HepG2 (cell line): ENCODE data around the gene PTGDR. TPM values are rescaled to one million over a fixed set of nuclear protein-coding genes. Genes with fewer than 3 reads are reported as not detected.

Source experiments
- ATAC-seq: fragments of 200-7000 bp; cut with Tn5 transposase; 3 replicates; pipeline ENCODE4 v1.9.1; 2020; ENCODE audit warnings: mild to moderate bottlenecking, moderate library complexity
- BruUV-seq: library from RNA; stranded (reverse); fragments of 400-500 nt; replicated peaks from 2 replicates; lab custom pipeline; 2021; lab: Mats Ljungman, UMichigan
- CTCF ChIA-PET: fragments of 300-600 bp; formaldehyde crosslinking; extraction: SDS; loops from one replicate; lab custom pipeline; 2021; ENCODE audit warnings: low total read pairs, inconsistent platforms, low intra/inter-chr PET ratio; lab: Yijun Ruan, JAX
- POLR2A ChIA-PET: fragments of 350-600 bp; sonication (Branson Sonifier 250); formaldehyde crosslinking; loops from one replicate; lab custom pipeline; 2020; ENCODE audit warnings: antibody characterized with exemption, inconsistent platforms; lab: Yijun Ruan, JAX
- DNase-seq: peaks from one replicate; pipeline ENCODE4 v3.0.0-alpha.2; 2015; ENCODE audit warnings: low spot score
- FAIRE-seq: peaks from 3 replicates; lab custom pipeline; 2011; peaks lifted over from hg19 to GRCh38; lab: Jason Lieb, UNC
- H2AFZ ChIP-seq: one replicate; pipeline ENCODE4 v1.6.1; 2011; ENCODE audit warnings: low read length, inconsistent platforms
- H3K27ac ChIP-seq: fragments of 300-600 bp; 3 replicates; pipeline ENCODE4 v1.8.0; 2011; ENCODE audit warnings: mixed run types, mild to moderate bottlenecking, mixed read lengths, low read length, inconsistent platforms; ENCODE audit not compliant: insufficient read depth; ENCODE audit errors: extremely low read length
- H3K27me3 ChIP-seq, 2 experiments: fragments of 200-600 bp in 1 of 2; 2 replicates in 1 of 2; 3 replicates in 1 of 2; pipeline versions ENCODE4 v1.6.0 to v1.8.0; 2011; ENCODE audit warnings: low read length in 2 of 2, mild to moderate bottlenecking in 2 of 2, moderate library complexity in 2 of 2, inconsistent platforms in 1 of 2; ENCODE audit not compliant: insufficient read depth in 2 of 2, control insufficient read depth in 1 of 2
- H3K36me3 ChIP-seq, 2 experiments: fragments of 200-600 bp in 1 of 2; replicated peaks in 1 of 2; 2 replicates in 1 of 2; 3 replicates in 1 of 2; pipeline versions ENCODE4 v1.5.1 to v1.8.0; 2011; ENCODE audit warnings: low read length in 2 of 2, inconsistent platforms in 1 of 2; ENCODE audit not compliant: insufficient read depth in 2 of 2, control insufficient read depth in 1 of 2
- H3K4me1 ChIP-seq: 2 replicates; pipeline ENCODE4 v1.5.1; 2012; ENCODE audit warnings: low read length, inconsistent platforms; ENCODE audit not compliant: insufficient read depth
- H3K4me2 ChIP-seq: 2 replicates; pipeline ENCODE4 v1.6.0; 2011; ENCODE audit warnings: low read depth, low read length, inconsistent platforms
- H3K4me3 ChIP-seq, 3 experiments: fragments of 200-600 bp in 1 of 3; sonication (generic), shearing (Covaris generic) in 1 of 3; replicated peaks in 1 of 3; 2 replicates each; pipeline ENCODE4 v1.5.1; 2011 to 2016; ENCODE audit warnings: low read length in 3 of 3, inconsistent platforms in 2 of 3, low read depth in 2 of 3, mild to moderate bottlenecking in 2 of 3, control low read depth in 1 of 3, mixed read lengths in 1 of 3; ENCODE audit not compliant: insufficient read depth in 1 of 3
- H3K79me2 ChIP-seq: one replicate; pipeline ENCODE4 v1.6.1; 2011; ENCODE audit warnings: low read length, inconsistent platforms; ENCODE audit not compliant: insufficient read depth
- H3K9ac ChIP-seq: 2 replicates; pipeline ENCODE4 v1.6.0; 2011; ENCODE audit warnings: mild to moderate bottlenecking, low read depth, low read length, inconsistent platforms; ENCODE audit not compliant: insufficient read depth
- H3K9me3 ChIP-seq: 2 replicates; pipeline ENCODE4 v1.5.1; 2012; ENCODE audit warnings: mild to moderate bottlenecking, low read length
- H4K20me1 ChIP-seq: 2 replicates; pipeline ENCODE4 v1.6.0; 2011; ENCODE audit warnings: inconsistent platforms, mild to moderate bottlenecking, low read length, moderate library complexity; ENCODE audit not compliant: insufficient read depth
- AHDC1 ChIP-seq: sonication (generic); formaldehyde crosslinking; IDR thresholded peaks from 2 replicates; pipeline ENCODE4 v1.5.1; 2020; ENCODE audit warnings: mild to moderate bottlenecking, missing genetic modification reagents, borderline replicate concordance
- CEBPZ ChIP-seq: IDR thresholded peaks from 2 replicates; pipeline ENCODE4 v1.6.1; 2012; ENCODE audit warnings: low read length, improper control_type of control experiment
- KLF13 ChIP-seq: sonication (generic); formaldehyde crosslinking; IDR thresholded peaks from 2 replicates; pipeline ENCODE4 v1.4.0; 2020; ENCODE audit warnings: mild to moderate bottlenecking, missing genetic modification reagents
- PRDM4 ChIP-seq: sonication (generic); formaldehyde crosslinking; IDR thresholded peaks from 2 replicates; pipeline ENCODE4 v1.9.0; 2021; ENCODE audit warnings: missing genetic modification reagents, borderline replicate concordance
- TEAD3 ChIP-seq: optimal IDR thresholded peaks from 2 replicates; pipeline ENCODE3; 2016; ENCODE audit warnings: borderline replicate concordance
- TRAFD1 ChIP-seq: sonication (generic); formaldehyde crosslinking; IDR thresholded peaks from 2 replicates; pipeline ENCODE4 v1.5.1; 2020; ENCODE audit warnings: missing genetic modification reagents, mild to moderate bottlenecking, borderline replicate concordance
- ZBTB39 ChIP-seq: sonication (generic); formaldehyde crosslinking; IDR thresholded peaks from 2 replicates; pipeline ENCODE4 v1.5.0; 2020; ENCODE audit warnings: missing genetic modification reagents
- WGBS: methylation state at CpG from one replicate; pipeline ENCODE4 v1.1.6; 2017; ENCODE audit warnings: low lambda C conversion rate; 5-methylcytosine and 5-hydroxymethylcytosine counted together
- in situ Hi-C: cut with HindIII; loops from 2 replicates; pipeline ENCODE4 v1.10.0; 2017; ENCODE audit warnings: low pct_unique_long_range_greater_than_20kb; ENCODE audit not compliant: extremely low pct_ligation_motif_present
- intact Hi-C: fragments of 100-400 bp; cut with micrococcal nuclease; formaldehyde crosslinking; loops from one replicate; pipeline ENCODE4 v1.10.0; 2022; ENCODE audit not compliant: unreplicated experiment
- polyA plus RNA-seq, 8 experiments: library from polyadenylated mRNA; depleted of rRNA in 3 of 8; stranded (reverse) in 7 of 8; unstranded in 1 of 8; fragments of >200 nt; fragmentation: Illumina TruSeq in 4 of 8; extraction: Trizol in 4 of 8; gene quantifications; 2 replicates each; pipeline versions ENCODE4 v1.2.1 to v1.2.3, GENCODE V29; 2011 to 2016; ENCODE audit warnings: low read depth in 4 of 8, missing spikeins in 1 of 8, mixed read lengths in 1 of 8; ENCODE audit not compliant: insufficient read depth in 1 of 8
- total RNA-seq, 5 experiments: library from RNA; depleted of rRNA; stranded (reverse); fragments of >200 nt; fragmentation: Illumina TruSeq; extraction: Trizol; gene quantifications; 2 replicates each; pipeline ENCODE4 v1.2.3, GENCODE V29; 2016; ENCODE audit warnings: low read depth in 1 of 5

Gene PTGDR
- total and polyA plus RNA-seq, 2 of the 13 experiments (the other 11 are each of a cell fraction or from before 2014, with no cell fraction given): not detected

GRCh38 chr14:52318062-52318461, 50.6 kb downstream of the PTGDR start:
- ChIA-PET POLR2A (no interaction called here), CTCF (no interaction called here)
- Histone ChIP-seq H3K27me3 (no peaks in the 10 kb centered on the region; a peak in 1 of 5 replicates), H4K20me1 (no peaks in the 10 kb centered on the region), H3K36me3 (no peaks in the 10 kb centered on the region), H2AFZ (no peak overlapping the region), H3K79me2 (no peaks in the 10 kb centered on the region), H3K4me2 (no peak overlapping the region), H3K27ac (no peak overlapping the region), H3K4me3 (no peak overlapping the region), H3K4me1 (no peaks in the 10 kb centered on the region), H3K9ac (no peak overlapping the region), H3K9me3 (peaks cover 12% of the 10 kb centered on the region; the same call in 1 of the 2 replicates)
- no peak for ATAC-seq
- BruUV-seq: no TSS peak
- FAIRE-seq: no peak
- in situ Hi-C loops: no loop called here
- 37% methylated on average over 2 of the region's 2 CpGs for WGBS
- intact Hi-C loops: no loop called here
- DNase-seq: no peak
- no peak for TF ChIP-seq CEBPZ
- no peak for TF ChIP-seq AHDC1 (CRISPR knock-in tag)
- no peak for TF ChIP-seq TRAFD1 (CRISPR knock-in tag)
- TF ChIP-seq ZBTB39 (CRISPR knock-in tag): no peak
- TF ChIP-seq PRDM4 (CRISPR knock-in tag): no peak
- TF ChIP-seq KLF13: no peak
- TF ChIP-seq TEAD3 (CRISPR knock-in tag): no peak
